NT2/D1 (cell line): Measurements from ENCODE around the gene ZNF655.

Source experiments
- SUZ12 ChIP-seq: IDR thresholded peaks from 2 replicates; pipeline ENCODE4 v1.6.1; 2011; ENCODE audit not compliant: insufficient read length, insufficient read depth; ENCODE audit errors: extremely low read depth
- YY1 ChIP-seq: IDR thresholded peaks from 2 replicates; pipeline ENCODE4 v1.6.1; 2011; ENCODE audit not compliant: insufficient read length, insufficient read depth
- ZNF274 ChIP-seq: IDR thresholded peaks from 2 replicates; pipeline ENCODE4 v1.6.1; 2011; ENCODE audit warnings: mild to moderate bottlenecking, low read depth, low read length

GRCh38 chr7:99559175-99559915 is 903 bp downstream of the ZNF655 start:
- TF ChIP-seq ZNF274 (no peak), YY1 (no peak), SUZ12 (no peak)
